ENCODE results near the gene CADM2.
"Not testable (repeated sequence)": the region's sequence is repeated elsewhere in the genome, so short reads cannot be mapped to it uniquely, and the experiment has no call there.

The CADM2 gene

DNA sequence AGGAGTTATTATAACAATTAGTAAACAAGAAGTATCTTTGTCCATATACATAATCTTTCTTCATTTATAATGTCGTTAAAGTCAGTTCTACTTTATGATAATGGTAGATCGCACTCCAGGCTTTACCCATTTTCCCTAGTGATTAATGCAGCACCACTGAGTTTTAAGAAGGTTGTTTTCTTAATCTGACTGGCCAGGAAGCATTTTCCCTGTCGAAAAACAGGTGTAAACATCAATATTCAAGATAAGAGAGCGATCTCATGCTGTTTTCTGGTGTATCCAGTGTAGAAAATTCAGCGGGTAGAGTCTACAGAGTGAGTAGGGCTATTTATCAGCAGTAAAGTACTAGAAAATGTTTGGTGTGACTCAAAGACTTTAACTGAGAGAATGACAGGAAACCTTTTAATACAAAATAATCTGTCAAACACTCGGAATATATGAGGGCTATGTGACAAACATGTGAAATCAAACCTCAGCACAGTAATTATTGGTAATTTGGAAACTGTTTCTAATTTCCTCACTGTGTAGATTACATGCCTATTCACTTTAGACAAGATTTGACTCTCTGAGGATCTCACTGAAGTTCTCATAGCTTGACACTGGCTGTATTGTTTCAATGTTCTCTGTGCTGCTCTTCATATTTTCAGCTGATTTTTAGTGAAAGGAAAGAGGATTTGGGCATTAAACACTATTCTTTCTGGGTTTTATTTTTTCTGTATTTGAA lies 1019.0 kb downstream of the CADM2 start:
- TF ChIP-seq, protein P1, sequence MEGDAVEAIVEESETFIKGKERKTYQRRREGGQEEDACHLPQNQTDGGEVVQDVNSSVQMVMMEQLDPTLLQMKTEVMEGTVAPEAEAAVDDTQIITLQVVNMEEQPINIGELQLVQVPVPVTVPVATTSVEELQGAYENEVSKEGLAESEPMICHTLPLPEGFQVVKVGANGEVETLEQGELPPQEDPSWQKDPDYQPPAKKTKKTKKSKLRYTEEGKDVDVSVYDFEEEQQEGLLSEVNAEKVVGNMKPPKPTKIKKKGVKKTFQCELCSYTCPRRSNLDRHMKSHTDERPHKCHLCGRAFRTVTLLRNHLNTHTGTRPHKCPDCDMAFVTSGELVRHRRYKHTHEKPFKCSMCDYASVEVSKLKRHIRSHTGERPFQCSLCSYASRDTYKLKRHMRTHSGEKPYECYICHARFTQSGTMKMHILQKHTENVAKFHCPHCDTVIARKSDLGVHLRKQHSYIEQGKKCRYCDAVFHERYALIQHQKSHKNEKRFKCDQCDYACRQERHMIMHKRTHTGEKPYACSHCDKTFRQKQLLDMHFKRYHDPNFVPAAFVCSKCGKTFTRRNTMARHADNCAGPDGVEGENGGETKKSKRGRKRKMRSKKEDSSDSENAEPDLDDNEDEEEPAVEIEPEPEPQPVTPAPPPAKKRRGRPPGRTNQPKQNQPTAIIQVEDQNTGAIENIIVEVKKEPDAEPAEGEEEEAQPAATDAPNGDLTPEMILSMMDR (IDR thresholded peaks at IDR 0.05; ENCODE audit: low read depth, low read length, missing control alignments) = no peak
- in situ Hi-C loops (cut with HindIII; ENCODE audit: low sequenced_read_pairs) = no loop called here
- DNase-seq (ENCODE audit: low read depth) = no peak
- no peak overlapping the region for H3K4me3 ChIP-seq (ENCODE audit: low read depth, low read length)

GRCh38 chr3:85979034-85979433 lies 1020.2 kb downstream of the CADM2 start:
- H3K4me3 ChIP-seq (ENCODE audit: low read depth, low read length) = no peak overlapping the region
- DNase-seq (ENCODE audit: low read depth) = no peak
- in situ Hi-C loops (cut with HindIII; ENCODE audit: low sequenced_read_pairs) = no loop called here
- TF ChIP-seq, protein P1 (IDR thresholded peaks at IDR 0.05; ENCODE audit: low read depth, low read length, missing control alignments) = no peak

- in situ Hi-C loops (cut with HindIII; ENCODE audit: low sequenced_read_pairs); DNase-seq (ENCODE audit: low read depth); H3K4me3 ChIP-seq (ENCODE audit: low read depth, low read length): not testable (repeated sequence)
Observed at GRCh38 chr3:85989581-85989980, 1030.8 kb downstream of the CADM2 start.

DNA sequence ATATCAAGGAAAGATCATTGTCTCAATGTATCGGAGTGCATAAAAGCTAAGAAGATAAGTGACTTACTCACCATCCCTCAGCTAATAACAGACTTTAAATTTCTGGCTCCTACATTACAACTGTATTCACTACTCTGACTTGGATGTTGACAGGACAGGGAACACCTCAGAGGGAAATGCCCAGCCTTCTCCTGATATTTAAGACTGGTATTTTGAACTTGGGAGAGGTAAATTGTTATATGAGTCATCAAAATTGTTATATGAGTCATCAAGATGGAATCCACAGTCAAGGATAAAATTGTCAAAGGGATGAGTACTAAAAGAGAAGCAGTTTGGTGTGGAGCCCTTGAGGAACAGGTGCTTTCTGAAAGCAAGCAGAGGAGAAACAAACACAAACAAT lies 1070.8 kb downstream of the CADM2 start:
- no peak overlapping the region for H3K4me3 ChIP-seq (ENCODE audit: low read depth, low read length)
- TF ChIP-seq, protein P1 (IDR thresholded peaks at IDR 0.05; ENCODE audit: low read depth, low read length, missing control alignments) = no peak
- in situ Hi-C loops (cut with HindIII; ENCODE audit: low sequenced_read_pairs) = no loop called here
- DNase-seq (ENCODE audit: low read depth) = no peak

- DNase-seq (ENCODE audit: low read depth) = no peak
- TF ChIP-seq, protein P1 (IDR thresholded peaks at IDR 0.05; ENCODE audit: low read depth, low read length, missing control alignments) = no peak
- H3K4me3 ChIP-seq (ENCODE audit: low read depth, low read length) = no peak overlapping the region
- in situ Hi-C loops (cut with HindIII; ENCODE audit: low sequenced_read_pairs) = no loop called here
Observed at GRCh38 chr3:86037916-86038315, 1079.1 kb downstream of the CADM2 start.

DNA sequence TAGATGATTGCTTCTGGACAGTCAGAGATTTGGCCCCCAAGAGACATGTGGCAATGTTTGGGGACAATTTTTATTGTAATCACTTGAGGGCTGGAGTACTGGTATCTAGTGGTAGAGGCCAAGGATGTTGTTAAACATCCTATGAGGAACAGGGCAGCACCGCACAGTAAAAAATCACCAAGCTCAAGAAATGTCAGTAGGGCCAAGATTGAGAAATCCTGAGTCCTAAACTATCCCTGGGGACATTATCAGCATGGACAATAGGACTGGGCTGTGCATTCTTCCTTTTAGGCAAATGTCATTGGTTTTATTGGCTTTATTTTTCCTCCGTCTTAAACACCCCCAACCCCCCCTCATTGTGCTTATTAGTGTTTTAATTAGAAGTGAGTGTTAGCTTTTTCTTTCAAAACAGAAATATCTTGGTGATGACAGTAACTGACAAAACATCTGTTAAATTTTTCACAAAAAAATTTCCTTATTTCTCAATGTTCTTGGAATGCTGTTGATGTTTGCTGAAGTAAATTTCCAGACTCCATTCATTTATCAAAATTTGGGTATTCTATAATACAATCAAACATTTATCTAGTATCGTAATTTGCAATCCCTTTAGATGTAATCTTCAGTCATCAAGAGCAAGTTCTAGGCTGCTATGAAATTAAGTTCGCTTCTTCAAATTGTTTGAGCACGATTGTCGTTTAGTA lies 1087.8 kb downstream of the CADM2 start:
- in situ Hi-C loops (cut with HindIII; ENCODE audit: low sequenced_read_pairs) = no loop called here

More for the DNA sequence above, 1087.8 kb downstream of the CADM2 start:
- TF ChIP-seq, protein P1 (IDR thresholded peaks at IDR 0.05; ENCODE audit: low read depth, low read length, missing control alignments) = no peak
- no peak for DNase-seq (ENCODE audit: low read depth)
- H3K4me3 ChIP-seq (ENCODE audit: low read depth, low read length) = no peak overlapping the region
